ENCODE results near the gene PCSK7. TPM values are rescaled to one million over a fixed set of nuclear protein-coding genes. Genes with fewer than 3 reads are reported as not detected.

Gene PCSK7
- total RNA-seq, 1 experiment from 2014 or later, result 43.6 TPM

DNA sequence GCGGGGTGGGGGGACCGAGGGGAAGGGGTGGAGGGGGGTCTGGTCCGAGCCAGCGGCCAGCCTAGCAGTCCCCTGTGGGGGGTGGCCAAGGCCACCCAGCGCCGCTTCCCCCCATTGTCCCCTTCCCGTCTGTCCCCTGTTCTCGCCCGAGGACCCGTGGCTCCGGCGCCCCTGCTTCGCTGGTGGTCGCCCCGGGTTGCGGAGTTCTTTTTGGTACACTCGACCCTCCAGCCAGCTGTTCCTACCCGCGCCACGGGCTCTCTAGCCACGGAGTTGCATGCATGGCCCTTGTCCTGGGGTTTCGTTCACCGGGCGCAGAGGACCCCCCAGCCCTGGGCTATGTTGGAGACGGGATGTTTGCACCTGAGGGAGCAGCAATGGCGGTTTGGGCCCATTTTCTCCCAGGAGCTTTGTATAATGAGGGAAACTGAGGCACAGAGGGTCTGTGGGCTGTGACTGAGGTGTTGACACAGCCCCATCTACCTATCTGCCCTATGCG lies 1.1 kb upstream of the PCSK7 start:
- Histone ChIP-seq H3F3A (ENCODE audit: low read length, unreplicated experiment) (no peaks in the 10 kb centered on the region), H3K4me3 (ENCODE audit: low read length) (peak overlapping the region; percentile 86), H4K20me1 (ENCODE audit: low read length) (no peaks in the 10 kb centered on the region), H3K27ac (ENCODE audit: low read length) (no peak overlapping the region), H3K79me2 (ENCODE audit: low read length) (peaks cover 36% of the 10 kb centered on the region), H3K9ac (ENCODE audit: low read length) (peak overlapping the region; percentile 77), H2AFZ (ENCODE audit: low read length) (peak overlapping the region; percentile 89), H3K36me3 (ENCODE audit: low read depth, low read length) (peaks cover 7% of the 10 kb centered on the region; the same call in 1 of the 2 replicates), H3K27me3 (ENCODE audit: low read length) (no peaks in the 10 kb centered on the region), H3K4me1 (ENCODE audit: insufficient read depth, low read length) (peaks cover 24% of the 10 kb centered on the region), H3K9me2 (replicated peaks; ENCODE audit: low read length) (no peaks in the 10 kb centered on the region), H3K9me3 (ENCODE audit: low read length) (no peaks in the 10 kb centered on the region), H3K4me2 (ENCODE audit: low read length) (peak overlapping the region; percentile 99)
- ChIA-PET CTCF (no interaction called here), POLR2A (ENCODE audit: unreplicated experiment) (no interaction called here)
- TF ChIP-seq, protein P1, sequence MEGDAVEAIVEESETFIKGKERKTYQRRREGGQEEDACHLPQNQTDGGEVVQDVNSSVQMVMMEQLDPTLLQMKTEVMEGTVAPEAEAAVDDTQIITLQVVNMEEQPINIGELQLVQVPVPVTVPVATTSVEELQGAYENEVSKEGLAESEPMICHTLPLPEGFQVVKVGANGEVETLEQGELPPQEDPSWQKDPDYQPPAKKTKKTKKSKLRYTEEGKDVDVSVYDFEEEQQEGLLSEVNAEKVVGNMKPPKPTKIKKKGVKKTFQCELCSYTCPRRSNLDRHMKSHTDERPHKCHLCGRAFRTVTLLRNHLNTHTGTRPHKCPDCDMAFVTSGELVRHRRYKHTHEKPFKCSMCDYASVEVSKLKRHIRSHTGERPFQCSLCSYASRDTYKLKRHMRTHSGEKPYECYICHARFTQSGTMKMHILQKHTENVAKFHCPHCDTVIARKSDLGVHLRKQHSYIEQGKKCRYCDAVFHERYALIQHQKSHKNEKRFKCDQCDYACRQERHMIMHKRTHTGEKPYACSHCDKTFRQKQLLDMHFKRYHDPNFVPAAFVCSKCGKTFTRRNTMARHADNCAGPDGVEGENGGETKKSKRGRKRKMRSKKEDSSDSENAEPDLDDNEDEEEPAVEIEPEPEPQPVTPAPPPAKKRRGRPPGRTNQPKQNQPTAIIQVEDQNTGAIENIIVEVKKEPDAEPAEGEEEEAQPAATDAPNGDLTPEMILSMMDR (conservative IDR thresholded peaks at IDR 0.05; ENCODE audit: low read depth, low read length), result no peak
- TF ChIP-seq EZH2 (IDR thresholded peaks at IDR 0.05; ENCODE audit: low read length, unreplicated experiment), result no peak
- TF ChIP-seq EZH2phosphoT487 (IDR thresholded peaks at IDR 0.05; ENCODE audit: borderline replicate concordance, low read length), result no peak
- DNase-seq (no peak), ATAC-seq (peak; percentile 6)
- BruUV-seq (replicated peaks), result no TSS peak
- intact Hi-C loops (cut with micrococcal nuclease), result loop anchor here (1.0 to 10.0 kb wide), 2 partner anchors 83 to 378 kb away; partner anchors contain the start of gene BACE1

DNA sequence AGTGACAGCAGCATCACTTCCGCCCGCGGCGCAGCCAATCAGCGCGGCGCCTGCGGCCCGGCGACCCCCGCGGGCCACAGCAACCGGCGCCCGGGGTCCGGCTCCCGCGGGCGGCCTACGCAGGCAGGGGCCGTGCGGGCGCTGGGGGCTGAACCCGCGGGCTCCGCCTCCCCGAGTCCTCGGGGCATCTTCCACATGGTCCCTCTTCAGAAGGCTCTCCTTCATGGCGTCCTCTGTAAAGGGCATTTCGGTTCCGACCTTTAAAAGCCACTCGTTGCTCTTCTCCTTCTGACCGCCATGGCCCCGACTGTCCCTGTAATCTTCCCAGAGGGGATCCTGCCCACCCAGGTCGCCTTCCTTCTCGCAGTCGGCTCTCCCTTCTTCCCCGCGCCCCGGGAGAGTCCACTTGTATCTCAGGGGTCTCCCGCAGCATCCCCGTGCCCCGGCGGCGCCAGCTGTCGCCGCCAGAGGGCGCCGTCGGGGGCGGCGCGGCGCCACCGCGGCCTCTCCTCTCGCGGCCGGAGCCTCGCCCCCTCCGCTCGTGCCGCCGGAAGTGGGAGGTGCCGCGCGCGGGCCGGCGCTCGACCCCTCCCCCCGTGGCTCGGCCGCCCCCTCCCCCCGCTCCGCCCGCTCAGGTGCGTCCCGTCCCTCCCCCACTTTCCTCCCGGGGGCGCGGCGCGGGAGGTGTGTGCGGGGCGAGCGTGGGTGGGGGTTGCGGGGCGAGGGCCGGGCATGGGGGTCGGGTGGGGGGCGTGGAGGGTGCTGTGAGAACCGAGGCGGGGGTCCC lies 412 bp upstream of the PCSK7 start, which contains the start of gene RNF214:
RNF214 (plus strand) TSS at position 580 of the 787 bp plus-strand sequence. CDS start 1,602 bp downstream, outside the sequence.
- Histone ChIP-seq H3K27me3 (ENCODE audit: low read length) (no peaks in the 10 kb centered on the region), H3K27ac (ENCODE audit: low read length) (peak within 1 kb of the TSS; percentile 25), H3K9me3 (ENCODE audit: low read length) (no peaks in the 10 kb centered on the region), H3K4me1 (ENCODE audit: insufficient read depth, low read length) (peaks cover 23% of the 10 kb centered on the region), H3K9me2 (replicated peaks; ENCODE audit: low read length) (no peaks in the 10 kb centered on the region), H3F3A (ENCODE audit: low read length, unreplicated experiment) (no peaks in the 10 kb centered on the region), H3K36me3 (ENCODE audit: low read depth, low read length) (peaks cover 7% of the 10 kb centered on the region; the same call in 1 of the 2 replicates), H2AFZ (ENCODE audit: low read length) (peak within 1 kb of the TSS; percentile 97), H4K20me1 (ENCODE audit: low read length) (no peaks in the 10 kb centered on the region), H3K9ac (ENCODE audit: low read length) (peak within 1 kb of the TSS; percentile 82), H3K4me3 (ENCODE audit: low read length) (peak within 1 kb of the TSS; percentile 86), H3K79me2 (ENCODE audit: low read length) (peaks cover 36% of the 10 kb centered on the region), H3K4me2 (ENCODE audit: low read length) (peak within 1 kb of the TSS; percentile 99)
- DNase-seq, result peak; percentile 93
- no peak for TF ChIP-seq EZH2 (IDR thresholded peaks at IDR 0.05; ENCODE audit: low read length, unreplicated experiment)
- TF ChIP-seq, protein P1 (conservative IDR thresholded peaks at IDR 0.05; ENCODE audit: low read depth, low read length), result peak; percentile 87
- intact Hi-C loops (cut with micrococcal nuclease), result loop anchor here (10.0 kb wide), 1 partner anchor 377 kb away; no protein-coding TSS in a partner anchor
- ATAC-seq, result peak; percentile 78
- ChIA-PET CTCF (no interaction called here), POLR2A (ENCODE audit: unreplicated experiment) (no interaction called here)
- BruUV-seq (replicated peaks), result no TSS peak
